Measurements from ENCODE around the gene SPPL3.
"Not testable (repeated sequence)": the region's sequence is repeated elsewhere in the genome, so short reads cannot be mapped to it uniquely, and the experiment has no call there.

Gene SPPL3

GRCh38 chr12:120904197-120904773, at the start of gene SPPL3:
SPPL3 (minus strand) TSS chr12:120904358; CDS start chr12:120903867, 491 bp downstream.
- DNase-seq (ENCODE audit: low read depth in 2 of 2), result peak; percentile 91 to 93

- no peak for DNase-seq (ENCODE audit: low read depth in 2 of 2)
Measured at GRCh38 chr12:120950807-120951206, 46.6 kb upstream of the SPPL3 start.

GRCh38 chr12:120950260-120950799, 46.2 kb upstream of the SPPL3 start:
- not testable (repeated sequence) for DNase-seq (ENCODE audit: low read depth in 2 of 2)

DNA sequence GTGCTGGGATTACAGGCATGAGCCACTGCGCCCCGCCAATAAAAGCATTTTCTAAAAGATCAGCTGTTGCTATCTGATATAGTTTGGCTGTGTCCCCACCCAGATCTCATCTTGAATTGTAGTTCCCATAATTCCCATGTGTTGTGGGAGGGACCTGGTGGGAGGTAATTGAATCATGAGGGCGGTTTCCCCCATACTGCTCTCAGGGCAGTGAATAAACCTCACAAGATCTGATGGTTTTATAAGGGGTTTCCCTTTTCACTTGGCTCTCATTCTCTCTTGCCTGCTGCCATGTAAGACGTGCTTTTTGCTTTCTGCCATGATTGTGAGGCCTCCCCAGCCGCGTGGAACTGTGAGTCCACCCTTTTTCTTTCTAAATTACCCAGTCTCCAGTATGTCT, 41.4 kb upstream of the SPPL3 start:
- DNase-seq (ENCODE audit: low read depth in 2 of 2), result not testable (repeated sequence)

DNA sequence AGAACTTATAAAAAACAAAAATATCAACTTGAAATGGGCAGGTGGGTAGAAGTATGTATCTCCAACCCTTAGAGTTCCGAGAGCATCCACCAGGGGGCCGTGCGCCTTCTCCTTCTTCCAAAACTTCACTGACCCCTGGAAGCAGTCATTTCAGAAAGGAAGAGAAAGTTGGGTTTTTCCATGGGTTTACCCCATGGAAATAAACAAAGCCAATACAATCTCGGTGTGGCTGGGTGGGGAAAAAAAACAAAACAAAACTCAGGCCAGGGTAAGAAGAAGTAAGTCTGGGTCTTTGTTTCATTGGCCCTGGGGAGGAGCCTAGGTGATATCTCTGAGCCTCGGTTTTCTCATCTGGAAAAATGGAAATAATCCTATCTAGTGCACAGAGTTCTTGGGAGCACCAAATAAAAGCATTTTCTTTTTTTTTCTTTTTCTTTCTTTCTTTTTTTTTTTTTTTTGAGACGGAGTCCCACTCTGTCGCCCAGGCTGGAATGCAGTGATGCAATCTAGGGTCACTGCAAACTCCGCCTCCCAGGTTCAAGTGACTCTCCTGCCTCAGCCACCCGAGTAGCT, 40.6 kb upstream of the SPPL3 start:
- DNase-seq (ENCODE audit: low read depth in 2 of 2), result peak; percentile 55 to 69

DNA sequence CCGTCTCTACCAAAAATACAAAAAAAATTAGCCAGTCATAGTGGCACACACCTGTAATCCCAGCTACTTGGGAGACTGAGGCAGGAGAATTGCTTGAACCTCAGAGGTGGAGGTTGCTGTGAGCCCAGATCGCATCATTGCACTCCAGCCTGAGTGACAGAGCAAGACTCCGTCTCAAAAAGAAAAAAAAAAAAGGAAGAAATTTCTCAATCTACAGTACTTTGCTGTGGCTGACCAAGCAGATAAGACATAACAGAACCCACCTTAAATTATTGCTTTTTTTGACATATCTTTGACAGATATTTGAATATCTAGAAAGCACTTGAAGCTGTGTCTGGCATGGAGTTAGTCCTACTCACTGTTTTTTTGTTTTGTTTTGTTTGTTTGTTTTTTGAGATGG, 39.3 kb upstream of the SPPL3 start:
- DNase-seq (ENCODE audit: low read depth in 2 of 2), result no peak

GRCh38 chr12:120941846-120942405, 37.8 kb upstream of the SPPL3 start:
- no peak for DNase-seq (ENCODE audit: low read depth in 2 of 2)

- no peak for DNase-seq (ENCODE audit: low read depth in 2 of 2)
Measured at GRCh38 chr12:120941412-120941811, 37.3 kb upstream of the SPPL3 start.

DNA sequence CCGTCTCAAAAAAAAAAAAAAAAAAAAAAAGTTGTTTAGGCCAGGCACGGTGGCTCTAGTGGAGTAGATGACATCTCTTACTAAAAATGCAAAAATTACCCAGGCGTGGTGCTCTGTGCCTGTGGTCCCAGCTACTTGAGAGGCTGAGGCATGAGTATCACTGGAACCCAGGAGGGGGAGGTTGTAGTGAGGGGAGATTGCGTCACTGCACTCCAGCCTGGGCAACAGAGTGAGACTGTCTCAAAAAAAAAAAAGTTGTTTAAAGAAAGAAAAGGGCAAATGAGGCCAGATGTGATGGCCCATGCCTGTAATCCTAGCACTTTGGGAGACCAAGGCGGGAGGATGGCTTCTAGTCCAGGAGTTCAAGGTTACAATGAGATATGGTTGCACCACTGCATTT, 36.6 kb upstream of the SPPL3 start:
- no peak for DNase-seq (ENCODE audit: low read depth in 2 of 2)

- DNase-seq (ENCODE audit: low read depth in 2 of 2), result no peak
Measured at GRCh38 chr12:120940006-120940405, 35.8 kb upstream of the SPPL3 start.

GRCh38 chr12:120939523-120939922, 35.4 kb upstream of the SPPL3 start:
- DNase-seq (ENCODE audit: low read depth in 2 of 2), result no peak

DNA sequence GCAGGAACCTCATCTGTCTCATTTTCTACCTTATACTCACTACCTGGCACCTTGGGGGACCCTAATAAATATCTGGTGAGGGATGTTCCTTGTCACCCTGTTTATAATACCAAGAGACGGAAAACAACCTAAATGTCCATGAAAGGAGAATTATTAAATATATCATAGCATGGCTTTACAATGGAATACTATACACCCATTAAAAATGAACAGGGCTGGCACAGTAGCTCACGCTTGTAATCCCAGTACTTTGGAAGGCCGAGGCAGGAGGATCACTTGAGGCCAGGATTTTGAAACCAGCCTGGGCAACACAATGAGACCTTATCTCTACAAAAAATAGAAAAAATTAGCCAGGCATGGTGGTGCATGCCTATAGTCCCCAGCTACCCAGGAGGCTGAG, 34.3 kb upstream of the SPPL3 start:
- no peak for DNase-seq (ENCODE audit: low read depth in 2 of 2)

DNA sequence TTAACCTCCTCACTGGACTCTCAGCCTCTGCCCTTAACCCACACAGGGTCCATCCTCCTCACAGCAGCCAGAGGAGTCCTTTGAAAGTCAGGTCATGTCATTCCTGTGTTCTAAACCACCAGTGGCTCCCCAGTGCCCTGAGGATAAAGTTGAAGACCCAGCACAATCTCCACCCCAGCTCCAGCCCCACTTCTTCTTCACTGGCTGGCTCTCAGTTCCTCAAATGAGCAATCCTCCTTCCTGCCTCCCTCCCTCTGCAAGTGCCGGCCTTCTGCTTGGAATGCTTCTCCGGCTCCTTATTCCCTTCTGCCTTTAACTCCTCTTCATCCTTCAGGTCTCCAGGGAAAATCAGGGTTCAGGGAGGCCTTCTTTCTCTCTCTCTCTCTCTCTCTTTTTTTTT, 32.0 kb upstream of the SPPL3 start:
- DNase-seq (ENCODE audit: low read depth in 2 of 2), result no peak

GRCh38 chr12:120933786-120934185, 29.6 kb upstream of the SPPL3 start:
- no peak for DNase-seq (ENCODE audit: low read depth in 2 of 2)

GRCh38 chr12:120932956-120933526, 28.9 kb upstream of the SPPL3 start:
- no peak for DNase-seq (ENCODE audit: low read depth in 2 of 2)

GRCh38 chr12:120932058-120932457, 27.9 kb upstream of the SPPL3 start:
- DNase-seq (ENCODE audit: low read depth in 2 of 2), result no peak

- no peak for DNase-seq (ENCODE audit: low read depth in 2 of 2)
Measured at GRCh38 chr12:120930032-120930431, 25.9 kb upstream of the SPPL3 start.

DNA sequence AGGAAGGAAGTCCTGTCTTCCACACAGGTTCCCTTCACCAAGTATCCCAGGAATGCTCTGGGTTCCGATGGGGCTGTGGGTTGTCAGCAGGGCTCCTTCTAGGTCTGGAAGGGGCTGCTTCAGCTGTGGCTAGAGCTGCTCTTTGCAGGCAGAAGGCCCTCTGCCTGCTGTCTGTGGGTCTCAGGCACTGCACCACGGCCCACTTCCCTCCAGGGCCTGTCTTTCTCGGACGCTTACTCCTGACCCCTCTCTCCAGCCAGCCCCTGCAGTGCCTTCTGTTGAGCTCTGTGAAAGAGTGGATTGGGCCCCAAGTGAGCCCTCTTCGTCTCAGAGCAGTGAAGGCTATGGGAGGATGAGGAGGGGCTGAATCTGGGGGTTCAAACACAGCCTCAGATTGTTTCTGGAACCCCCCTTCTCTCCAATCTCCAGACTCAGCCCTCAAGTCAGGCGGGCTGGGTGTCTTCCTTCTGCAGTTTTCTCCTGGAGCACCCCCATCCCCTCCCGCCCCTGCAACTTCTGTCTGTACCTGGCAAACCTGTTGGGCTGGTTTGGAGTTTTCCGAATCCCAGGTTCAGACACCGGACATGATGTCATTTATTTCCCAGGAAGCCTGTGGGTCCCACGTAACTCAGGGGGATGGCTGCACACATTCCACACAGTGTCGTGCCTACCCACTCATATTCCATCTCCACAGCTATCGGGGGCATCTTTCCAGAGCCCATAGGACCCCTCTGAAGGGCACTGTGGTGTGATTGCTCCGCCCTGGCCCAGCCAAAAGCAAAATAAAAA, 24.9 kb upstream of the SPPL3 start:
- no peak for DNase-seq (ENCODE audit: low read depth in 2 of 2)

GRCh38 chr12:120925740-120926563, 21.8 kb upstream of the SPPL3 start:
- no peak for DNase-seq (ENCODE audit: low read depth in 2 of 2)

DNA sequence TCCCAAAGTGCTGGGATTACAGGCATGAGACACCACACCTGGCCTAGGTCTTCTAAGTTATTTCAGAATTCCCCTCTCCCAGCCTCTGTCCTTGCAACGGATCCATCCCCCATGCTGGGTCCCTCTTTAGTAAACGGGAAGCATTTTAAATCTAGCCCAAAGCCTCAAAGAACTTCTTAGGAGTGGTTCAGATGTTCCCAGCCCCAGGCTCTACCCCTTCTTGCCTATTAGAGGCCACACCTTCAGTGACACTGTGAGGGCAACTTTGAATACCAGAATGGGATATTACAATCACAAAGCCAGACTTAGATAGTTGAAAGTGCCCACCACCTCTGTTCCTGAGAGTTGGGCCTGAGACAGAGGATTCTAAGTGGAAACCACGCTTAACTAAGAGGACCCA, 18.1 kb upstream of the SPPL3 start:
- no peak for DNase-seq (ENCODE audit: low read depth in 2 of 2)

DNA sequence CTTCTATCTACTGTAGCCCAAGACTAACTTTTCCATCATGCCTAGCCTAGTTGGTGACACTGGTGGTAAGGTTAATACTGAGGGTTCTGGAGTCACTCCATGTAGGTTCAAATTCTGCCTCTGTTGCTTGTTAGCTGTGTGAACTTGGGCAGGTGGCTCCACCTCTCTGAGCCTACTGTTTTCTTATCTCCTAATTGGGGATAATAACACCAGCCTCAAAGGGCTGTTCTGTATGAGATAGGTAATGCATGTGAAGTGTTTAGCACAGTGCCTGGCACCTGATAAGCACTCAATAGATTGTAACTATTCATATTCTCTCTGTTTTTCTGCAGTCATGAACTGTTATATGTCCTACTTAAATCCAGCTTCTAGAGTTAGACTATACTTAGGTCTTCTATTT, 17.5 kb upstream of the SPPL3 start:
- no peak for DNase-seq (ENCODE audit: low read depth in 2 of 2)
